GM23338 (cell line): ENCODE results near the gene VAPA. TPM values are rescaled to one million over a fixed set of nuclear protein-coding genes. Genes with fewer than 3 reads are reported as not detected.

Source experiments
- ATAC-seq: fragments of 200-7000 bp; cut with Tn5 transposase; 3 replicates; pipeline ENCODE4 v1.9.1; 2020
- DNase-seq: peaks from one replicate; pipeline ENCODE4 v3.0.0-alpha.2; 2015; ENCODE audit warnings: low spot score
- H2AFZ ChIP-seq: fragments of 200-600 bp; sonication (generic); 2 replicates; pipeline ENCODE4 v1.8.0; 2016; ENCODE audit warnings: antibody characterized with exemption, mild to moderate bottlenecking, moderate library complexity
- H3F3A ChIP-seq: fragments of 200-600 bp; sonication (generic); replicated peaks from 2 replicates; pipeline ENCODE4 v1.8.0; 2017; ENCODE audit warnings: antibody characterized with exemption, mixed run types, low read depth
- H3K27ac ChIP-seq: fragments of 200-600 bp; sonication (generic); 2 replicates; pipeline ENCODE4 v1.6.1; 2016; ENCODE audit warnings: low read depth
- H3K27me3 ChIP-seq: fragments of 200-600 bp; sonication (generic); 2 replicates; pipeline ENCODE4 v1.8.0; 2016; ENCODE audit warnings: mild to moderate bottlenecking, mixed run types, moderate library complexity; ENCODE audit not compliant: insufficient read depth
- H3K36me3 ChIP-seq: fragments of 200-600 bp; sonication (generic); 2 replicates; pipeline ENCODE4 v1.8.0; 2016; ENCODE audit warnings: mild to moderate bottlenecking; ENCODE audit not compliant: insufficient read depth
- H3K4me1 ChIP-seq: fragments of 200-600 bp; sonication (generic); 2 replicates; pipeline ENCODE4 v1.8.0; 2016; ENCODE audit warnings: mild to moderate bottlenecking, moderate library complexity; ENCODE audit not compliant: insufficient read depth
- H3K4me2 ChIP-seq: fragments of 200-600 bp; sonication (generic); 2 replicates; pipeline ENCODE4 v1.7.1; 2017; ENCODE audit warnings: mixed run types
- H3K4me3 ChIP-seq: fragments of 200-600 bp; sonication (generic); 2 replicates; pipeline ENCODE4 v1.6.1; 2016; ENCODE audit warnings: mixed run types
- H3K79me2 ChIP-seq: fragments of 200-600 bp; sonication (generic); replicated peaks from 2 replicates; pipeline ENCODE4 v1.8.0; 2017; ENCODE audit warnings: mild to moderate bottlenecking; ENCODE audit not compliant: insufficient read depth
- H3K9me2 ChIP-seq: fragments of 200-600 bp; sonication (generic); 2 replicates; pipeline ENCODE4 v1.8.0; 2017; ENCODE audit not compliant: insufficient read depth
- H4K20me1 ChIP-seq: fragments of 200-600 bp; sonication (generic); replicated peaks from 2 replicates; pipeline ENCODE4 v1.8.0; 2017; ENCODE audit warnings: mild to moderate bottlenecking; ENCODE audit not compliant: insufficient read depth
- H3K27ac Mint-ChIP-seq: 2 replicates; pipeline ENCODE4 v1.8.0; 2020; ENCODE audit warnings: inconsistent platforms, mild to moderate bottlenecking, moderate library complexity, mixed read lengths
- H3K27me3 Mint-ChIP-seq: 3 replicates; pipeline ENCODE4 v1.8.0; 2022; ENCODE audit warnings: low read depth, mild to moderate bottlenecking, moderate library complexity, mixed read lengths, inconsistent platforms; ENCODE audit not compliant: insufficient read depth, poor library complexity
- H3K36me3 Mint-ChIP-seq: 3 replicates; pipeline ENCODE4 v1.8.0; 2021; ENCODE audit warnings: low read depth, mild to moderate bottlenecking, inconsistent platforms, moderate library complexity, mixed read lengths
- H3K4me1 Mint-ChIP-seq: 3 replicates; pipeline ENCODE4 v1.8.0; 2020; ENCODE audit warnings: mild to moderate bottlenecking, inconsistent platforms, mixed read lengths
- H3K4me3 Mint-ChIP-seq: 3 replicates; pipeline ENCODE4 v1.8.0; 2021; ENCODE audit warnings: moderate library complexity, mild to moderate bottlenecking, inconsistent platforms, mixed read lengths
- H3K9me3 Mint-ChIP-seq: 3 replicates; pipeline ENCODE4 v1.8.0; 2020; ENCODE audit warnings: moderate library complexity, mild to moderate bottlenecking, inconsistent platforms, mixed read lengths
- CREB1 ChIP-seq: fragments of 250-450 bp; sonication (Bioruptor Pico); IDR thresholded peaks from 2 replicates; pipeline ENCODE4 v1.5.0; 2020; ENCODE audit warnings: low read depth, mild to moderate bottlenecking, moderate library complexity
- EZH2 ChIP-seq: fragments of 200-600 bp; sonication (generic); IDR thresholded peaks from one replicate; pipeline ENCODE4 v1.8.0; 2017; ENCODE audit warnings: antibody characterized with exemption, mild to moderate bottlenecking, low read depth; ENCODE audit not compliant: unreplicated experiment
- EZH2phosphoT487 ChIP-seq: fragments of 200-600 bp; sonication (generic); IDR thresholded peaks from one replicate; pipeline ENCODE4 v1.8.1; 2018; ENCODE audit warnings: antibody characterized with exemption; ENCODE audit not compliant: unreplicated experiment
- NANOG ChIP-seq: IDR thresholded peaks from 2 replicates; pipeline ENCODE4 v1.6.1; 2016; ENCODE audit warnings: antibody characterized with exemption, borderline replicate concordance
- STAT1 ChIP-seq: IDR thresholded peaks from one replicate; pipeline ENCODE4 v1.6.1; 2016; ENCODE audit warnings: antibody characterized with exemption; ENCODE audit not compliant: unreplicated experiment
- ZNF114 ChIP-seq: fragments of 250-450 bp; sonication (Bioruptor Pico); IDR thresholded peaks from 2 replicates; pipeline ENCODE4 v1.5.0; 2020; ENCODE audit warnings: mild to moderate bottlenecking, moderate library complexity
- ZNF331 ChIP-seq: fragments of 250-450 bp; sonication (Bioruptor Pico); IDR thresholded peaks from 2 replicates; pipeline ENCODE4 v1.5.0; 2020; ENCODE audit warnings: low read depth, mild to moderate bottlenecking, moderate library complexity
- polyA plus RNA-seq: library from polyadenylated mRNA; unstranded; fragments of >200 nt; fragmentation: Nextera tagmentation; extraction: Ambion mirVana; gene quantifications from 2 replicates; pipeline ENCODE4 v1.2.1, GENCODE V29; 2016
- total RNA-seq: library from RNA; depleted of rRNA; stranded (reverse); fragments of >200 nt; shearing (Covaris generic); gene quantifications from 2 replicates; pipeline ENCODE4 v1.2.3, GENCODE V29; 2014
- TF ChIP-seq, protein P1 (sequence below): IDR thresholded peaks from 2 replicates; pipeline ENCODE4 v1.6.1; 2016; ENCODE audit warnings: antibody characterized with exemption
- TF ChIP-seq, protein P2 (sequence below), 2 experiments: fragments of 200-600 bp in 1 of 2; sonication (generic) in 1 of 2; conservative IDR thresholded peaks; 2 replicates each; pipeline versions ENCODE4 v1.5.1 to v1.6.1; 2016 to 2017; ENCODE audit warnings: antibody characterized with exemption in 2 of 2, low read depth in 2 of 2, mild to moderate bottlenecking in 2 of 2, moderate library complexity in 1 of 2

The VAPA gene
- total and polyA plus RNA-seq, 2 experiments from 2014 or later = 162 to 178 TPM

DNA sequence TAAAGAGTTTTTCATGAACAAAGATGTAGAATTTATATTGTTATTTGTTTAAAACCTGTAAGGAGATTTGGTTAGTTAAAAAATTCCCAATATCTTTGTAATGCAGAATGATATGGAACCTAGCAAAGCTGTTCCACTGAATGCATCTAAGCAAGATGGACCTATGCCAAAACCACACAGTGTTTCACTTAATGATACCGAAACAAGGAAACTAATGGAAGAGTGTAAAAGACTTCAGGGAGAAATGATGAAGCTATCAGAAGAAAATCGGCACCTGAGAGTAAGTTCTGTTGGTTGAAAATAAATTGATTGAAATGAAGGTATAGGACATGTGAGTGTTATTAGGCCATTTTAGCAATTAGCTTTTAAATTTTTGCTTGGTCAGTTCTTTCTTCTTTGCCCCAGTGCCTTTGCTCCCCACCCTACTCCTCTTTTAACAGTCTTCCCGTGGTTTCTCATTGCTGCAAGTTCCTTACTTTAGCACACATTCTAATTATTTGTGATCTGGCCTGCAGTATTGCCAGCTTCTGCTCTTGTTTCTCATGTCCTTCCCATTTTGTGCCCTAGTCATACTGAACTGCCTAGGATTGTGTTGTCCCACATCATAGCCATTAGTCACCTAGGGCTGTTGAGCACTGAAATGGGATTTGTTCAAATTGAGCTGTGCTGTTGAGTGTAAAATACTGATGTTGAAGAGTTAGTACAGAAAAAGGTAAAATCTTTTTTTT, 36.6 kb downstream of the VAPA start (continued):
- TF ChIP-seq, protein P1, sequence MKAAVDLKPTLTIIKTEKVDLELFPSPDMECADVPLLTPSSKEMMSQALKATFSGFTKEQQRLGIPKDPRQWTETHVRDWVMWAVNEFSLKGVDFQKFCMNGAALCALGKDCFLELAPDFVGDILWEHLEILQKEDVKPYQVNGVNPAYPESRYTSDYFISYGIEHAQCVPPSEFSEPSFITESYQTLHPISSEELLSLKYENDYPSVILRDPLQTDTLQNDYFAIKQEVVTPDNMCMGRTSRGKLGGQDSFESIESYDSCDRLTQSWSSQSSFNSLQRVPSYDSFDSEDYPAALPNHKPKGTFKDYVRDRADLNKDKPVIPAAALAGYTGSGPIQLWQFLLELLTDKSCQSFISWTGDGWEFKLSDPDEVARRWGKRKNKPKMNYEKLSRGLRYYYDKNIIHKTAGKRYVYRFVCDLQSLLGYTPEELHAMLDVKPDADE = no peak
- no peak for TF ChIP-seq EZH2
- TF ChIP-seq ZNF114 = no peak
- TF ChIP-seq NANOG = no peak
- TF ChIP-seq EZH2phosphoT487 = no peak
- no peak for TF ChIP-seq STAT1
- TF ChIP-seq CREB1 = no peak

DNA sequence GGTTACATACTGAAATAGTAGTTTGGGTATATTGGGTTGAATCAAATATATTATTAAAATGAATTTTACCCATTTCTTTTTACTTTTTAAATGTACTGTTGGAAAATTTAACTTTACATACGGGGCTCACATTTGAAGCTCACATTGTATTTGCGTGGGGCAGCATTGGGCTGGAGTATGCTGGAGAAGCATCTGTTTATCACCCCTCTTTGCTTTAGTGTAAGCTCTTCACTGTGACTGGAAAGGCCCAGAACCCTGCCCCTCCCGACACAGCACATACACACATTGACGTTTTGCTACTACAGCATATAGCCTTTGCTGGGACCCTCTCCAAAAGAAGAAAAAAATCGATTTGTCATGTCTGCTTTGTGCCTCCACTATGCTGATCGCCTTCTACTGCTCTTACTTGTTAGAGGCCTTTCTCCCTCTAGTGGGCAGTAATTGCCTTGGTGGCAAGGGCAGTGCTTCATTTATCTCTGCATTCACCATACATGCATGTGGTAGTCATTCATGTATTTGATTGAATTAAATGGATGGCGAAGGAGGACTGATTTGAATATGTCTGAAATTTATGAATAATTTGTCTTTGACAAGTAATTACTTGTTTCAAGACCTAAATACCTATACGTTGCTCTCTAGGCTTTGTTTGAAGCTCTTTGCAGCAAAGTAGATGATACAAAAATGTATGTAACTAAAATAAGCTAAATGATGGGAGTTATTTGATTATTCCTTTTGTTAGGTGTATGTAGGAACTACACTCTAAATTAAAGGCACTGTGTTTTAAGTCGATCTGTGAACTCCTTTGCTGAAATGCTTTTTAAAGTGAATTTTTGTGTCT, 37.4 kb downstream of the VAPA start:
- Histone ChIP-seq H3K27me3 (no peaks in the 10 kb centered on the region), H3K9me2 (no peaks in the 10 kb centered on the region), H3K27ac (no peak overlapping the region), H3K4me1 (no peaks in the 10 kb centered on the region), H4K20me1 (no peaks in the 10 kb centered on the region), H3K4me2 (no peak overlapping the region), H3K4me3 (no peak overlapping the region), H3F3A (no peaks in the 10 kb centered on the region), H3K79me2 (peaks cover 20% of the 10 kb centered on the region; the same call in 1 of the 2 replicates), H3K36me3 (peaks cover 12% of the 10 kb centered on the region), H2AFZ (no peak overlapping the region)
- TF ChIP-seq, protein P2, sequence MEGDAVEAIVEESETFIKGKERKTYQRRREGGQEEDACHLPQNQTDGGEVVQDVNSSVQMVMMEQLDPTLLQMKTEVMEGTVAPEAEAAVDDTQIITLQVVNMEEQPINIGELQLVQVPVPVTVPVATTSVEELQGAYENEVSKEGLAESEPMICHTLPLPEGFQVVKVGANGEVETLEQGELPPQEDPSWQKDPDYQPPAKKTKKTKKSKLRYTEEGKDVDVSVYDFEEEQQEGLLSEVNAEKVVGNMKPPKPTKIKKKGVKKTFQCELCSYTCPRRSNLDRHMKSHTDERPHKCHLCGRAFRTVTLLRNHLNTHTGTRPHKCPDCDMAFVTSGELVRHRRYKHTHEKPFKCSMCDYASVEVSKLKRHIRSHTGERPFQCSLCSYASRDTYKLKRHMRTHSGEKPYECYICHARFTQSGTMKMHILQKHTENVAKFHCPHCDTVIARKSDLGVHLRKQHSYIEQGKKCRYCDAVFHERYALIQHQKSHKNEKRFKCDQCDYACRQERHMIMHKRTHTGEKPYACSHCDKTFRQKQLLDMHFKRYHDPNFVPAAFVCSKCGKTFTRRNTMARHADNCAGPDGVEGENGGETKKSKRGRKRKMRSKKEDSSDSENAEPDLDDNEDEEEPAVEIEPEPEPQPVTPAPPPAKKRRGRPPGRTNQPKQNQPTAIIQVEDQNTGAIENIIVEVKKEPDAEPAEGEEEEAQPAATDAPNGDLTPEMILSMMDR (conservative IDR thresholded peaks at IDR 0.05; ENCODE audit: low read depth in 2 of 2) = peak; percentile 82 to 83
- TF ChIP-seq ZNF331 (CRISPR knock-in tag) = no peak
- Mint-ChIP-seq H3K9me3 (no peaks in the 10 kb centered on the region), H3K4me3 (no peak overlapping the region), H3K4me1 (peaks cover 2% of the 10 kb centered on the region; the same call in 2 of the 3 replicates), H3K36me3 (peaks cover 28% of the 10 kb centered on the region), H3K27me3 (no peaks in the 10 kb centered on the region), H3K27ac (peak overlapping the region; percentile 92)
- DNase-seq (peak; percentile 83), ATAC-seq (peak; percentile 99)
